ENCODE results near the gene DMD.

DNA sequence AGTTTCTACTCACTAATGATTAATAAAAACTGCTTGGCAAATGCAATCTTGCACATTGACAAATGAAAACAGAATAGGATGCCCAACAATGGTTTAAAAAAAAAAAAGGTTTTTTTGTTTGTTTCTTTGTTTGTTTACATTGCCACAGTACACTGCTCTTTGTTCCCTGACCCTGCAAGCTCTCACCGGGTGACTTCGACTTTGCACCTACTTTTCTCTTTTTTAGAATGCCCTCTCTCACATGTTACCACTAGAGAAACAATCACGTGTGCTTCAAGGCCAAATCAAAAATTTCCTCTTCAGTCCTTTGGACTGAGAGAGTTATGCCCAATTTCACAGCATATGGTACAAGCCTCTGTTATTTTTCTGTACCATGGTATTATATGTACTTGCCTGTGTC lies 101.5 kb downstream of the DMD start:
- TF ChIP-seq, protein P1, sequence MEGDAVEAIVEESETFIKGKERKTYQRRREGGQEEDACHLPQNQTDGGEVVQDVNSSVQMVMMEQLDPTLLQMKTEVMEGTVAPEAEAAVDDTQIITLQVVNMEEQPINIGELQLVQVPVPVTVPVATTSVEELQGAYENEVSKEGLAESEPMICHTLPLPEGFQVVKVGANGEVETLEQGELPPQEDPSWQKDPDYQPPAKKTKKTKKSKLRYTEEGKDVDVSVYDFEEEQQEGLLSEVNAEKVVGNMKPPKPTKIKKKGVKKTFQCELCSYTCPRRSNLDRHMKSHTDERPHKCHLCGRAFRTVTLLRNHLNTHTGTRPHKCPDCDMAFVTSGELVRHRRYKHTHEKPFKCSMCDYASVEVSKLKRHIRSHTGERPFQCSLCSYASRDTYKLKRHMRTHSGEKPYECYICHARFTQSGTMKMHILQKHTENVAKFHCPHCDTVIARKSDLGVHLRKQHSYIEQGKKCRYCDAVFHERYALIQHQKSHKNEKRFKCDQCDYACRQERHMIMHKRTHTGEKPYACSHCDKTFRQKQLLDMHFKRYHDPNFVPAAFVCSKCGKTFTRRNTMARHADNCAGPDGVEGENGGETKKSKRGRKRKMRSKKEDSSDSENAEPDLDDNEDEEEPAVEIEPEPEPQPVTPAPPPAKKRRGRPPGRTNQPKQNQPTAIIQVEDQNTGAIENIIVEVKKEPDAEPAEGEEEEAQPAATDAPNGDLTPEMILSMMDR (IDR thresholded peaks at IDR 0.05; ENCODE audit: low read length), result no peak
- TF ChIP-seq EZH2 (optimal IDR thresholded peaks at IDR 0.05; ENCODE audit: low read depth, low read length), result no peak
- no peak for TF ChIP-seq EZH2phosphoT487 (IDR thresholded peaks at IDR 0.05; ENCODE audit: low read length)

All from MM.1S (cell line).